GM23338 (cell line): Measurements from ENCODE around the gene PPP1CB. TPM values are rescaled to one million over a fixed set of nuclear protein-coding genes. Genes with fewer than 3 reads are reported as not detected.
A peak's percentile ranks its signal among the peaks of the same experiment; 100 is the strongest.

ENCODE experiments used
- ATAC-seq: fragments of 200-7000 bp; cut with Tn5 transposase; 3 replicates; pipeline ENCODE4 v1.9.1; 2020
- DNase-seq: peaks from one replicate; pipeline ENCODE4 v3.0.0-alpha.2; 2015; ENCODE audit warnings: low spot score
- H2AFZ ChIP-seq: fragments of 200-600 bp; sonication (generic); 2 replicates; pipeline ENCODE4 v1.8.0; 2016; ENCODE audit warnings: antibody characterized with exemption, mild to moderate bottlenecking, moderate library complexity
- H3F3A ChIP-seq: fragments of 200-600 bp; sonication (generic); replicated peaks from 2 replicates; pipeline ENCODE4 v1.8.0; 2017; ENCODE audit warnings: antibody characterized with exemption, mixed run types, low read depth
- H3K27ac ChIP-seq: fragments of 200-600 bp; sonication (generic); 2 replicates; pipeline ENCODE4 v1.6.1; 2016; ENCODE audit warnings: low read depth
- H3K27me3 ChIP-seq: fragments of 200-600 bp; sonication (generic); 2 replicates; pipeline ENCODE4 v1.8.0; 2016; ENCODE audit warnings: mild to moderate bottlenecking, mixed run types, moderate library complexity; ENCODE audit not compliant: insufficient read depth
- H3K36me3 ChIP-seq: fragments of 200-600 bp; sonication (generic); 2 replicates; pipeline ENCODE4 v1.8.0; 2016; ENCODE audit warnings: mild to moderate bottlenecking; ENCODE audit not compliant: insufficient read depth
- H3K4me1 ChIP-seq: fragments of 200-600 bp; sonication (generic); 2 replicates; pipeline ENCODE4 v1.8.0; 2016; ENCODE audit warnings: mild to moderate bottlenecking, moderate library complexity; ENCODE audit not compliant: insufficient read depth
- H3K4me2 ChIP-seq: fragments of 200-600 bp; sonication (generic); 2 replicates; pipeline ENCODE4 v1.7.1; 2017; ENCODE audit warnings: mixed run types
- H3K4me3 ChIP-seq: fragments of 200-600 bp; sonication (generic); 2 replicates; pipeline ENCODE4 v1.6.1; 2016; ENCODE audit warnings: mixed run types
- H3K79me2 ChIP-seq: fragments of 200-600 bp; sonication (generic); replicated peaks from 2 replicates; pipeline ENCODE4 v1.8.0; 2017; ENCODE audit warnings: mild to moderate bottlenecking; ENCODE audit not compliant: insufficient read depth
- H3K9me2 ChIP-seq: fragments of 200-600 bp; sonication (generic); 2 replicates; pipeline ENCODE4 v1.8.0; 2017; ENCODE audit not compliant: insufficient read depth
- H4K20me1 ChIP-seq: fragments of 200-600 bp; sonication (generic); replicated peaks from 2 replicates; pipeline ENCODE4 v1.8.0; 2017; ENCODE audit warnings: mild to moderate bottlenecking; ENCODE audit not compliant: insufficient read depth
- H3K27ac Mint-ChIP-seq: 2 replicates; pipeline ENCODE4 v1.8.0; 2020; ENCODE audit warnings: inconsistent platforms, mild to moderate bottlenecking, moderate library complexity, mixed read lengths
- H3K27me3 Mint-ChIP-seq: 3 replicates; pipeline ENCODE4 v1.8.0; 2022; ENCODE audit warnings: low read depth, mild to moderate bottlenecking, moderate library complexity, mixed read lengths, inconsistent platforms; ENCODE audit not compliant: insufficient read depth, poor library complexity
- H3K36me3 Mint-ChIP-seq: 3 replicates; pipeline ENCODE4 v1.8.0; 2021; ENCODE audit warnings: low read depth, mild to moderate bottlenecking, inconsistent platforms, moderate library complexity, mixed read lengths
- H3K4me1 Mint-ChIP-seq: 3 replicates; pipeline ENCODE4 v1.8.0; 2020; ENCODE audit warnings: mild to moderate bottlenecking, inconsistent platforms, mixed read lengths
- H3K4me3 Mint-ChIP-seq: 3 replicates; pipeline ENCODE4 v1.8.0; 2021; ENCODE audit warnings: moderate library complexity, mild to moderate bottlenecking, inconsistent platforms, mixed read lengths
- H3K9me3 Mint-ChIP-seq: 3 replicates; pipeline ENCODE4 v1.8.0; 2020; ENCODE audit warnings: moderate library complexity, mild to moderate bottlenecking, inconsistent platforms, mixed read lengths
- CREB1 ChIP-seq: fragments of 250-450 bp; sonication (Bioruptor Pico); IDR thresholded peaks from 2 replicates; pipeline ENCODE4 v1.5.0; 2020; ENCODE audit warnings: low read depth, mild to moderate bottlenecking, moderate library complexity
- polyA plus RNA-seq: library from polyadenylated mRNA; unstranded; fragments of >200 nt; fragmentation: Nextera tagmentation; extraction: Ambion mirVana; gene quantifications from 2 replicates; pipeline ENCODE4 v1.2.1, GENCODE V29; 2016
- total RNA-seq: library from RNA; depleted of rRNA; stranded (reverse); fragments of >200 nt; shearing (Covaris generic); gene quantifications from 2 replicates; pipeline ENCODE4 v1.2.3, GENCODE V29; 2014
- TF ChIP-seq, protein P1 (sequence below): IDR thresholded peaks from 2 replicates; pipeline ENCODE4 v1.6.1; 2016; ENCODE audit warnings: antibody characterized with exemption
- TF ChIP-seq, protein P2 (sequence below): fragments of 250-450 bp; sonication (Bioruptor Pico); IDR thresholded peaks from 2 replicates; pipeline ENCODE4 v1.5.0; 2020; ENCODE audit warnings: mild to moderate bottlenecking, moderate library complexity
- TF ChIP-seq, protein P3 (sequence below), 2 experiments: fragments of 200-600 bp in 1 of 2; sonication (generic) in 1 of 2; conservative IDR thresholded peaks; 2 replicates each; pipeline versions ENCODE4 v1.5.1 to v1.6.1; 2016 to 2017; ENCODE audit warnings: antibody characterized with exemption in 2 of 2, low read depth in 2 of 2, mild to moderate bottlenecking in 2 of 2, moderate library complexity in 1 of 2

Gene PPP1CB
- total and polyA plus RNA-seq, 2 experiments from 2014 or later: 103 to 118 TPM

DNA sequence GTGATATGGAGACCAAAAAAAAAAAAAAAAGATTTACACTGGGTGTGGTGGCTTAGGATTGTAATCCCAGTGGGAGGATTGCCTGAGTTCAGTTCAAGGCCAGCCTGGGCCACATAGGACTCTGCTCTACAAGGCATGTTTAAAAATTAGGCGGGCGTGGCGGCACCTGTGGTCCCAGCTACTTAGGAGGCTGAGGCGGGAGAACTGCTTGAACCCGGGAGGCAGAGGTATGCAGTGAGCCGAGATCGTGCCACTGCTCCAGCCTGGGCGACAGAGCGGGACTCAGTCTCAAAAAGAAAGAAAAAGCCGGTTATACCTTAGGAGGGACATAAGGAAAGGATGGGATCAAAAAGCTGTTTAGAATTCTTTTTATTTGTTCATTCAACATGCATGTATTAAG lies 58.3 kb downstream of the PPP1CB start:
- Histone ChIP-seq H3K36me3 (no peaks in the 10 kb centered on the region), H3K27ac (no peak overlapping the region), H3K4me2 (peak overlapping the region; percentile 79), H3K4me3 (peak overlapping the region; percentile 66), H3K79me2 (no peaks in the 10 kb centered on the region), H3K4me1 (no peaks in the 10 kb centered on the region; the same call in 1 of the 2 replicates), H3K9me2 (no peaks in the 10 kb centered on the region), H4K20me1 (no peaks in the 10 kb centered on the region; the same call in none of the 2 replicates), H2AFZ (peak overlapping the region; percentile 95; the same call in 1 of the 2 replicates), H3F3A (peaks cover 13% of the 10 kb centered on the region; the same call in 1 of the 2 replicates), H3K27me3 (peaks cover 27% of the 10 kb centered on the region)
- Mint-ChIP-seq H3K36me3 (peaks cover 10% of the 10 kb centered on the region), H3K27me3 (peaks cover 22% of the 10 kb centered on the region), H3K9me3 (peaks cover 7% of the 10 kb centered on the region; the same call in 1 of the 3 replicates), H3K4me1 (peaks cover 4% of the 10 kb centered on the region; the same call in 2 of the 3 replicates), H3K27ac (no peak overlapping the region), H3K4me3 (peak overlapping the region; percentile 58)
- TF ChIP-seq, protein P1, sequence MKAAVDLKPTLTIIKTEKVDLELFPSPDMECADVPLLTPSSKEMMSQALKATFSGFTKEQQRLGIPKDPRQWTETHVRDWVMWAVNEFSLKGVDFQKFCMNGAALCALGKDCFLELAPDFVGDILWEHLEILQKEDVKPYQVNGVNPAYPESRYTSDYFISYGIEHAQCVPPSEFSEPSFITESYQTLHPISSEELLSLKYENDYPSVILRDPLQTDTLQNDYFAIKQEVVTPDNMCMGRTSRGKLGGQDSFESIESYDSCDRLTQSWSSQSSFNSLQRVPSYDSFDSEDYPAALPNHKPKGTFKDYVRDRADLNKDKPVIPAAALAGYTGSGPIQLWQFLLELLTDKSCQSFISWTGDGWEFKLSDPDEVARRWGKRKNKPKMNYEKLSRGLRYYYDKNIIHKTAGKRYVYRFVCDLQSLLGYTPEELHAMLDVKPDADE: no peak
- no peak for DNase-seq
- no peak for ATAC-seq

DNA sequence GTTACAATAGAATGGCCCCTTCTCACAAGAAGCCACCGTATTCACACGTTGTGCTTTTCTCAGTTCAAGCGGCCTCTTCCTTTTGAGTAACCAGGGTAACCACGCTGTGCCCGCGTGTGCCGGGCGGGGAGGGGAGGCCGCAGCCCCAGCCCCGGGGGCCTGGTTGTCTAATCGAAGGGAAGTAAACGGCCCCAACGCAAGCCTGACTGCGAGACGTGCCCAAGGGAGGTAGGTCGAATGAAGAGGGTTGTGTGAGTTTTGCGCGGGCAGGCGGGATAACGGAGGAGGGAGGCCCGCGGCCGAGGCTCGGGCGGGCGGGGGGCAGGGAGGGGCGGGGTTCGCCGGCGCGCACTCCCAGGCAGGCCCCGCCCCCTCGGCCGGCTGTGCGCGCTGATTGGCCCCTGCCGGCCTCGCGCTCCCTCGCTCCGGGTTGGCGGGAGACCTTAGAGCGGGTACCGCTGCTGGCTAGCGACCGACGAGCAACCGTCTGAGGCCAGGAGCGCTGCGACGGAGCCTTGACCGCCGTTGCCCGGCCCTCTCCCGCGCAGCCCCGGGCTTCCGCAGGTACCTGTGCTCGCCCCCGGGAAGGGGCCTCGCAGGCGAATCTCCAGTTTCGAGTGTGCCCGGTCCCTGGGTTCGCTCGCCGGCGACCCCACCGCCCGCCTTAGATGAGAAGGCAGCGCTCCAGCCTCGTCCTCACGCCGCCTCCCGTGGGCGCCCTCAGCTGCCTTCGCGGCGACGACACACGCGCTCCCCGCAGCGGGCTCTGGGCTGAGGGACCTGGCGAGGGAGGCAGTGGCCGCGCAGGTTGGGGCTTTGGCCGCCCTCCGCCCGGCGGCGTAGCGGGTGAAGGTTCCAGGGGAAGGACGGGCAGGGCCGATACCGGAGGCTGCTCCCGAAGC lies 59.0 kb downstream of the PPP1CB start, which contains the start of gene SPDYA:
Gene SPDYA (plus strand): TSS at position 451 of the 902 bp plus-strand sequence. CDS start 5,181 bp downstream, outside the sequence.
- H3K27me3 ChIP-seq: peaks cover 27% of the 10 kb centered on the region
- H3K79me2 ChIP-seq: no peaks in the 10 kb centered on the region
- peak; percentile 97 for ATAC-seq
- TF ChIP-seq, protein P2, sequence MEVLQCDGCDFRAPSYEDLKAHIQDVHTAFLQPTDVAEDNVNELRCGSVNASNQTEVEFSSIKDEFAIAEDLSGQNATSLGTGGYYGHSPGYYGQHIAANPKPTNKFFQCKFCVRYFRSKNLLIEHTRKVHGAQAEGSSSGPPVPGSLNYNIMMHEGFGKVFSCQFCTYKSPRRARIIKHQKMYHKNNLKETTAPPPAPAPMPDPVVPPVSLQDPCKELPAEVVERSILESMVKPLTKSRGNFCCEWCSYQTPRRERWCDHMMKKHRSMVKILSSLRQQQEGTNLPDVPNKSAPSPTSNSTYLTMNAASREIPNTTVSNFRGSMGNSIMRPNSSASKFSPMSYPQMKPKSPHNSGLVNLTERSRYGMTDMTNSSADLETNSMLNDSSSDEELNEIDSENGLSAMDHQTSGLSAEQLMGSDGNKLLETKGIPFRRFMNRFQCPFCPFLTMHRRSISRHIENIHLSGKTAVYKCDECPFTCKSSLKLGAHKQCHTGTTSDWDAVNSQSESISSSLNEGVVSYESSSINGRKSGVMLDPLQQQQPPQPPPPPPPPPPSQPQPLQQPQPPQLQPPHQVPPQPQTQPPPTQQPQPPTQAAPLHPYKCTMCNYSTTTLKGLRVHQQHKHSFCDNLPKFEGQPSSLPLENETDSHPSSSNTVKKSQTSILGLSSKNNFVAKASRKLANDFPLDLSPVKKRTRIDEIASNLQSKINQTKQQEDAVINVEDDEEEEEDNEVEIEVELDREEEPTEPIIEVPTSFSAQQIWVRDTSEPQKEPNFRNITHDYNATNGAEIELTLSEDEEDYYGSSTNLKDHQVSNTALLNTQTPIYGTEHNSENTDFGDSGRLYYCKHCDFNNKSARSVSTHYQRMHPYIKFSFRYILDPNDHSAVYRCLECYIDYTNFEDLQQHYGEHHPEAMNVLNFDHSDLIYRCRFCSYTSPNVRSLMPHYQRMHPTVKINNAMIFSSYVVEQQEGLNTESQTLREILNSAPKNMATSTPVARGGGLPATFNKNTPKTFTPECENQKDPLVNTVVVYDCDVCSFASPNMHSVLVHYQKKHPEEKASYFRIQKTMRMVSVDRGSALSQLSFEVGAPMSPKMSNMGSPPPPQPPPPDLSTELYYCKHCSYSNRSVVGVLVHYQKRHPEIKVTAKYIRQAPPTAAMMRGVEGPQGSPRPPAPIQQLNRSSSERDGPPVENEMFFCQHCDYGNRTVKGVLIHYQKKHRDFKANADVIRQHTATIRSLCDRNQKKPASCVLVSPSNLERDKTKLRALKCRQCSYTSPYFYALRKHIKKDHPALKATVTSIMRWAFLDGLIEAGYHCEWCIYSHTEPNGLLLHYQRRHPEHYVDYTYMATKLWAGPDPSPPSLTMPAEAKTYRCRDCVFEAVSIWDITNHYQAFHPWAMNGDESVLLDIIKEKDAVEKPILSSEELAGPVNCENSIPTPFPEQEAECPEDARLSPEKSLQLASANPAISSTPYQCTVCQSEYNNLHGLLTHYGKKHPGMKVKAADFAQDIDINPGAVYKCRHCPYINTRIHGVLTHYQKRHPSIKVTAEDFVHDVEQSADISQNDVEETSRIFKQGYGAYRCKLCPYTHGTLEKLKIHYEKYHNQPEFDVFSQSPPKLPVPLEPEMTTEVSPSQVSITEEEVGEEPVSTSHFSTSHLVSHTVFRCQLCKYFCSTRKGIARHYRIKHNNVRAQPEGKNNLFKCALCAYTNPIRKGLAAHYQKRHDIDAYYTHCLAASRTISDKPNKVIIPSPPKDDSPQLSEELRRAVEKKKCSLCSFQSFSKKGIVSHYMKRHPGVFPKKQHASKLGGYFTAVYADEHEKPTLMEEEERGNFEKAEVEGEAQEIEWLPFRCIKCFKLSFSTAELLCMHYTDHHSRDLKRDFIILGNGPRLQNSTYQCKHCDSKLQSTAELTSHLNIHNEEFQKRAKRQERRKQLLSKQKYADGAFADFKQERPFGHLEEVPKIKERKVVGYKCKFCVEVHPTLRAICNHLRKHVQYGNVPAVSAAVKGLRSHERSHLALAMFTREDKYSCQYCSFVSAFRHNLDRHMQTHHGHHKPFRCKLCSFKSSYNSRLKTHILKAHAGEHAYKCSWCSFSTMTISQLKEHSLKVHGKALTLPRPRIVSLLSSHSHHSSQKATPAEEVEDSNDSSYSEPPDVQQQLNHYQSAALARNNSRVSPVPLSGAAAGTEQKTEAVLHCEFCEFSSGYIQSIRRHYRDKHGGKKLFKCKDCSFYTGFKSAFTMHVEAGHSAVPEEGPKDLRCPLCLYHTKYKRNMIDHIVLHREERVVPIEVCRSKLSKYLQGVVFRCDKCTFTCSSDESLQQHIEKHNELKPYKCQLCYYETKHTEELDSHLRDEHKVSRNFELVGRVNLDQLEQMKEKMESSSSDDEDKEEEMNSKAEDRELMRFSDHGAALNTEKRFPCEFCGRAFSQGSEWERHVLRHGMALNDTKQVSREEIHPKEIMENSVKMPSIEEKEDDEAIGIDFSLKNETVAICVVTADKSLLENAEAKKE (CRISPR knock-in tag): no peak
- peak; percentile 9; the same call in 1 of the 2 replicates for TF ChIP-seq CREB1 (CRISPR knock-in tag)
- TF ChIP-seq, protein P3, sequence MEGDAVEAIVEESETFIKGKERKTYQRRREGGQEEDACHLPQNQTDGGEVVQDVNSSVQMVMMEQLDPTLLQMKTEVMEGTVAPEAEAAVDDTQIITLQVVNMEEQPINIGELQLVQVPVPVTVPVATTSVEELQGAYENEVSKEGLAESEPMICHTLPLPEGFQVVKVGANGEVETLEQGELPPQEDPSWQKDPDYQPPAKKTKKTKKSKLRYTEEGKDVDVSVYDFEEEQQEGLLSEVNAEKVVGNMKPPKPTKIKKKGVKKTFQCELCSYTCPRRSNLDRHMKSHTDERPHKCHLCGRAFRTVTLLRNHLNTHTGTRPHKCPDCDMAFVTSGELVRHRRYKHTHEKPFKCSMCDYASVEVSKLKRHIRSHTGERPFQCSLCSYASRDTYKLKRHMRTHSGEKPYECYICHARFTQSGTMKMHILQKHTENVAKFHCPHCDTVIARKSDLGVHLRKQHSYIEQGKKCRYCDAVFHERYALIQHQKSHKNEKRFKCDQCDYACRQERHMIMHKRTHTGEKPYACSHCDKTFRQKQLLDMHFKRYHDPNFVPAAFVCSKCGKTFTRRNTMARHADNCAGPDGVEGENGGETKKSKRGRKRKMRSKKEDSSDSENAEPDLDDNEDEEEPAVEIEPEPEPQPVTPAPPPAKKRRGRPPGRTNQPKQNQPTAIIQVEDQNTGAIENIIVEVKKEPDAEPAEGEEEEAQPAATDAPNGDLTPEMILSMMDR (conservative IDR thresholded peaks at IDR 0.05; ENCODE audit: low read depth in 2 of 2): 0 out of 4 replicates have a peak, but pooled peaks of 1 of the 2 experiments have one; percentile 6
- H3K9me2 ChIP-seq: no peaks in the 10 kb centered on the region
- H3K4me3 Mint-ChIP-seq: peak within 1 kb of the TSS; percentile 58
- peaks cover 4% of the 10 kb centered on the region; the same call in 2 of the 3 replicates for H3K4me1 Mint-ChIP-seq
- peak within 1 kb of the TSS; percentile 66 for H3K4me3 ChIP-seq
- H3K27ac ChIP-seq: no peak within 1 kb of the TSS
- peaks cover 13% of the 10 kb centered on the region; the same call in 1 of the 2 replicates for H3F3A ChIP-seq
- H2AFZ ChIP-seq: peak within 1 kb of the TSS; percentile 95
- H3K27ac Mint-ChIP-seq: no peak within 1 kb of the TSS
- peaks cover 7% of the 10 kb centered on the region; the same call in 1 of the 3 replicates for H3K9me3 Mint-ChIP-seq
- peaks cover 22% of the 10 kb centered on the region for H3K27me3 Mint-ChIP-seq
- H4K20me1 ChIP-seq: no peaks in the 10 kb centered on the region; the same call in none of the 2 replicates
- no peaks in the 10 kb centered on the region for H3K36me3 ChIP-seq
- H3K4me2 ChIP-seq: peak within 1 kb of the TSS; percentile 79
- peak; percentile 93 for DNase-seq
- H3K36me3 Mint-ChIP-seq: peaks cover 8% of the 10 kb centered on the region
- no peaks in the 10 kb centered on the region; the same call in 1 of the 2 replicates for H3K4me1 ChIP-seq
